AG04450 (cell line): ENCODE data around the gene TPP1. TPM values are rescaled to one million over a fixed set of nuclear protein-coding genes. Genes with fewer than 3 reads are reported as not detected.
A peak's percentile ranks its signal among the peaks of the same experiment; 100 is the strongest.

ENCODE experiments used
- CTCF ChIA-PET: fragments of 300-600, 350-600 bp; formaldehyde crosslinking; extraction: SDS; loops from one replicate; lab custom pipeline; 2022; ENCODE audit warnings: antibody characterized with exemption, inconsistent platforms; lab: Charles Lee
- POLR2A ChIA-PET: fragments of 350-600 bp; formaldehyde crosslinking; extraction: SDS; loops from one replicate; lab custom pipeline; 2021; ENCODE audit warnings: antibody characterized with exemption, inconsistent platforms; lab: Yijun Ruan, JAX
- DNase-seq: peaks from one replicate; pipeline ENCODE4 v3.0.0-alpha.2; 2011; ENCODE audit warnings: low read depth, low spot score
- H3K27ac ChIP-seq: one replicate; pipeline ENCODE4 v1.5.1; 2012; ENCODE audit warnings: low read depth, low read length, control low read depth
- H3K27me3 ChIP-seq: one replicate; pipeline ENCODE4 v1.6.0; 2012; ENCODE audit warnings: low read length; ENCODE audit not compliant: control insufficient read depth, insufficient read depth
- H3K4me3 ChIP-seq: 2 replicates; pipeline ENCODE4 v1.5.1; 2011; ENCODE audit warnings: mild to moderate bottlenecking, low read depth, low read length, control low read depth
- H3K9me3 ChIP-seq: 2 replicates; pipeline ENCODE4 v1.5.1; 2012; ENCODE audit warnings: low read length; ENCODE audit not compliant: control insufficient read depth, insufficient read depth
- polyA plus RNA-seq: library from polyadenylated mRNA; depleted of rRNA; stranded (reverse); fragments of >200 nt; gene quantifications from 2 replicates; pipeline ENCODE4 v1.2.3, GENCODE V29; 2011
- TF ChIP-seq, protein P1 (sequence below): IDR thresholded peaks from 2 replicates; pipeline ENCODE4 v1.5.1; 2011; ENCODE audit warnings: low read depth, low read length, control low read depth, inconsistent platforms

Gene TPP1
- polyA plus RNA-seq, 1 experiment, result 152 TPM

DNA sequence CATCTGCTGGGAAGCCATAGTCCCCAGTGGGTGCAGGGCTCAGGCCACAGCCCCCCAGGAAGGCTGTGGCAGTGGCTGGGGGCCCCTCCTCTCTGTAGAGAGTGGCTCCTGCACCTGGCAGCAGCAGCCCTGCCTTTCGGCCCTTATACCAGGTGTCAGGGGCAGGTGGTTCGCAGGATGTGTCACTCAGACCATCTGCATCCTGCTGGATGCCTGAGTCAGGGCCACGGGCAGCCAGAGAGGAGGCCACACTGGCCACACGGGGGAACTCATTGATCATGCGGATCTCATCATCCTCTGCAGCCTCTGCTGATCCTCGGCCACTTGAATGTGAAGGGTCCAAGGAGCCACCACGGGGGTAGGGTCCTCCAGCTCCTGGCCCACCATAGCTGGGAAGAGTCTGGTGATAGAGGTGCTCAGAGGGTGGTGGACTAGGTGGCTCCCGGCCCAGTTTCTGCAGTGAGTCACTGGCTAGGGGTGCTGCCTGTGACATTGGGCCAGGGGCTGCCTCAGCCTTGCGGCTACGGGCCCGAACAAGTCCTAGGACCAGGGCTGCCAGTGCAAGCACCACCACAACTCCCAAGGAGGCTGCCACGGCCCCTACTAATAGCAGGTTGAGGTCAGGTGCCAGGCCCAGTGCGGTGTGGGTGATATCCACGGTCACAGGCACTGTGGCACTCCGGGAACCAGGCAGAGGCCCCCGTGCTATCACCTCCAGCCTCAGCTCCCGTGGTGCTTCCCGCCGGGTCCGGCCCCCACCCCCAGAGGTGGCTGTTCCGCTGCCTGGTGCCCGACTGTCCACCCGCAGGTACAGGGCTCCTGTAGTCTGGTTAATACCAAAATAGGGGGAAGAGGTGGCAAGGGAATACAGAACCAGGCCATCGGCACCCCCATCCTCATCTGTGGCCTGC is 3.3 kb upstream of the TPP1 start:
- CTCF ChIA-PET, result no interaction called here
- TF ChIP-seq, protein P1, sequence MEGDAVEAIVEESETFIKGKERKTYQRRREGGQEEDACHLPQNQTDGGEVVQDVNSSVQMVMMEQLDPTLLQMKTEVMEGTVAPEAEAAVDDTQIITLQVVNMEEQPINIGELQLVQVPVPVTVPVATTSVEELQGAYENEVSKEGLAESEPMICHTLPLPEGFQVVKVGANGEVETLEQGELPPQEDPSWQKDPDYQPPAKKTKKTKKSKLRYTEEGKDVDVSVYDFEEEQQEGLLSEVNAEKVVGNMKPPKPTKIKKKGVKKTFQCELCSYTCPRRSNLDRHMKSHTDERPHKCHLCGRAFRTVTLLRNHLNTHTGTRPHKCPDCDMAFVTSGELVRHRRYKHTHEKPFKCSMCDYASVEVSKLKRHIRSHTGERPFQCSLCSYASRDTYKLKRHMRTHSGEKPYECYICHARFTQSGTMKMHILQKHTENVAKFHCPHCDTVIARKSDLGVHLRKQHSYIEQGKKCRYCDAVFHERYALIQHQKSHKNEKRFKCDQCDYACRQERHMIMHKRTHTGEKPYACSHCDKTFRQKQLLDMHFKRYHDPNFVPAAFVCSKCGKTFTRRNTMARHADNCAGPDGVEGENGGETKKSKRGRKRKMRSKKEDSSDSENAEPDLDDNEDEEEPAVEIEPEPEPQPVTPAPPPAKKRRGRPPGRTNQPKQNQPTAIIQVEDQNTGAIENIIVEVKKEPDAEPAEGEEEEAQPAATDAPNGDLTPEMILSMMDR, result no peak

DNA sequence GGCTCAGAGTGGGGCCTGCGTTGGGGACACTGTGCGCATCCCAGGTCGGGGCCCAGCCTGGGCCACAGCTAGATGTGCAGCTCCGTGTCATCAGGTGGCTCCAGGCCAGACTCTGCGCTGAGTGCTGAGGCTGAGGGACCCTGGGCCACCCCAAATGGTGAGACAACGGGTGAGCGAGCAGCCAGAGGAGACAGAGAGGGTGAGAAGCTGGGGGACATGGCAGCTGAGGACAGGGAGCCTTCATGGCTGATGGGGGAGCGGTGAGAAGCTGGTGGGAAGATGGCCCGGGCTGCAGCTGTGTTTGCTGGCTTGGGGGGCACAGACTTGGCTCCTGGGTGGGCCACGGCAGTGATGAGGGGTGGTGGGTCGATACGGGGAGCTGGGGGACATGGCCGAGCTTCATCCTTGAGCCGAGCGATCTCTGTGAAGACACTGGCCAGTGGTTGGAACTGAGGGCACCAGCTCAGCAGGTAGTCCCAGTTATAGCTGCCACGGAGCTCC is 2.5 kb upstream of the TPP1 start:
- H3K4me3 ChIP-seq, result no peak overlapping the region
- H3K9me3 ChIP-seq, result no peaks in the 10 kb centered on the region; the same call in 1 of the 2 replicates
- DNase-seq, result no peak
- ChIA-PET CTCF (interaction anchor here (1.5 kb wide), 1 partner anchor 61 kb away, joined by 6 read pairs; the partner anchor contains the start of gene MRPL17), POLR2A (interaction anchor here (0.9 to 1.4 kb wide), 3 partner anchors 10 to 61 kb away, joined by 3 to 7 read pairs (median 7); partner anchors contain the start of genes MRPL17 and TAF10)
- no peak overlapping the region for H3K27ac ChIP-seq
- TF ChIP-seq, protein P1, result no peak
- H3K27me3 ChIP-seq, result peaks cover 2% of the 10 kb centered on the region

More for the DNA sequence above, 3.3 kb upstream of the TPP1 start:
- DNase-seq, result no peak
- no peak overlapping the region for H3K27ac ChIP-seq
- H3K9me3 ChIP-seq, result no peaks in the 10 kb centered on the region; the same call in 1 of the 2 replicates
- H3K4me3 ChIP-seq, result no peak overlapping the region
- H3K27me3 ChIP-seq, result peaks cover 2% of the 10 kb centered on the region
- POLR2A ChIA-PET, result interaction anchor here (0.9 to 1.2 kb wide), 2 partner anchors 11 to 13 kb away, joined by 3 to 7 read pairs; partner anchors contain the start of gene TAF10

DNA sequence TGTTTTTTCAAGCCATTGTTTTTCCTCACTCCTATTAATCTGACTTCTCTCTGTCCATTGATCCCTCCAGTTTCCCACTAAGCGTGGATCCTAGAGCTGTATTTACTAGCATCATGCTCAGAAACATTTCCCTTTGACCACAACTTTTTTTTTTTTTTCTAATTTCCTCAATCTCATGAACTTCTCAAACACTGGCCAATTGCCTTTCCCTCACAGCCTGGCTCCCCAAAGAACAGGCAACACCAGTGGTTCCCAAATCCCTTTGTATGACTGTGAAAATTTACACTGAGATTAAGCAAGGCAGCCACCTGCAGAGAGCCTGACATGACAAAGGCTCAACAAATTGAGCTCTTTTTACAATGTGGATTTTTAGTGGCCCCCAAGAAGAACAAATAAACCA is 1.4 kb upstream of the TPP1 start:
- DNase-seq, result no peak
- no peak overlapping the region for H3K27ac ChIP-seq
- POLR2A ChIA-PET, result interaction anchor here (1.4 kb wide), 1 partner anchor 62 kb away, joined by 7 read pairs; the partner anchor contains the start of gene MRPL17

GRCh38 chr11:6618117-6619003 is 862 bp downstream of the TPP1 start:
- TF ChIP-seq, protein P1, result peak; percentile 19; the same call in 1 of the 2 replicates
- ChIA-PET CTCF (interaction anchor here (0.8 to 3.4 kb wide), 13 partner anchors 10 to 239 kb away, joined by 3 to 44 read pairs (median 5); partner anchors contain the start of gene MRPL17), POLR2A (interaction anchor here (0.5 to 1.8 kb wide), 6 partner anchors 10 to 290 kb away, joined by 4 to 12 read pairs (median 8); partner anchors contain the start of genes ILK, MRPL17 and RRP8)
- Histone ChIP-seq H3K27me3 (peaks cover 2% of the 10 kb centered on the region), H3K4me3 (peak overlapping the region; percentile 93), H3K9me3 (no peaks in the 10 kb centered on the region; the same call in 1 of the 2 replicates), H3K27ac (peak overlapping the region; percentile 73)
- DNase-seq, result peak; percentile 59

More for the DNA sequence above, 1.4 kb upstream of the TPP1 start:
- CTCF ChIA-PET, result interaction anchor here (1.5 to 2.7 kb wide), 2 partner anchors 47 to 63 kb away, joined by 6 to 9 read pairs; partner anchors contain the start of gene MRPL17
- H3K9me3 ChIP-seq, result no peaks in the 10 kb centered on the region; the same call in 1 of the 2 replicates
- TF ChIP-seq, protein P1, result no peak
- H3K27me3 ChIP-seq, result peaks cover 2% of the 10 kb centered on the region
- H3K4me3 ChIP-seq, result no peak overlapping the region
